GM19452 (cell line): ENCODE measurements around the gene SLU7.
A peak's percentile ranks its signal among the peaks of the same experiment; 100 is the strongest.

Experiments used
- ATAC-seq: cut with Tn5 transposase; IDR thresholded peaks from one replicate; pipeline ENCODE4 v1.9.1; 2021; ENCODE audit not compliant: unreplicated experiment

The SLU7 gene

DNA sequence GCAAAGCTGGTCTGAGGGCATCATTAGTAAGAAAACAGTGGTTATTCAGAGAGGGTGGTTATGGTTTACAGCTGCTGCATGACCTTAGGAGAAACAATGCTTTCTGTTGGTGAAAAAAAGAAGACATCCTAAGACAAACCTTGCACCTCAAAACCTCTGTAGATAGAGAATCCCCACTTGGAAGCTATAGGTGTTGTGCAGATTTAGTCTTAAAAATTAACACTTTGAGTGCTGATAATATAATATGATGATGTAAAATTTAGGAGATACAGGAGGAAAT, 1.4 kb upstream of the SLU7 start:
- no peak for ATAC-seq

GRCh38 chr5:160419458-160420330, 813 bp upstream of the SLU7 start:
- ATAC-seq = no peak

GRCh38 chr5:160399402-160400353, 19.2 kb downstream of the SLU7 start, which contains the start of gene FAM200C:
Gene FAM200C (minus strand): TSS chr5:160400054. CDS start chr5:160395490, 4,564 bp downstream.
- ATAC-seq = peak; percentile 85

GRCh38 chr5:160398806-160399205, 20.1 kb downstream of the SLU7 start:
- no peak for ATAC-seq

DNA sequence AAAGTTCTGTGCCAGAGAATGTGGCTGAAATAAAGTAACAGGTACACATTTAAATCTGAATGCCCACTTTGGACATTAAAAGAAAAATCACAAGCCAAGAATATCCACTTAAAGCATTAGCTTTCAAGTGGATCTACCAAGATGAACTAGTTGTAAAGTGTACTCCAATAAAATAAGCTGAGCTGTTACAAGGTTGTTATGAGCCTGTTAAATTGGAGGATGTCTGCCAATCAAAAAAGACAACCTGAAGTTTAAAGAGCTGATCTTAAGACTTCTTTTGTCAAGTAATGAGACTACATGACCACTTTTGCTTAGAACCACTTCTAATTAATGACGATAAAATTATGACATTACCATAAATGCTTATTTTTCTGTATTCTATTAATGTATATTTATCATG, 21.4 kb downstream of the SLU7 start:
- no peak for ATAC-seq

- ATAC-seq = no peak
These were observed 23.8 kb downstream of the SLU7 start for GRCh38 chr5:160395111-160395510.

DNA sequence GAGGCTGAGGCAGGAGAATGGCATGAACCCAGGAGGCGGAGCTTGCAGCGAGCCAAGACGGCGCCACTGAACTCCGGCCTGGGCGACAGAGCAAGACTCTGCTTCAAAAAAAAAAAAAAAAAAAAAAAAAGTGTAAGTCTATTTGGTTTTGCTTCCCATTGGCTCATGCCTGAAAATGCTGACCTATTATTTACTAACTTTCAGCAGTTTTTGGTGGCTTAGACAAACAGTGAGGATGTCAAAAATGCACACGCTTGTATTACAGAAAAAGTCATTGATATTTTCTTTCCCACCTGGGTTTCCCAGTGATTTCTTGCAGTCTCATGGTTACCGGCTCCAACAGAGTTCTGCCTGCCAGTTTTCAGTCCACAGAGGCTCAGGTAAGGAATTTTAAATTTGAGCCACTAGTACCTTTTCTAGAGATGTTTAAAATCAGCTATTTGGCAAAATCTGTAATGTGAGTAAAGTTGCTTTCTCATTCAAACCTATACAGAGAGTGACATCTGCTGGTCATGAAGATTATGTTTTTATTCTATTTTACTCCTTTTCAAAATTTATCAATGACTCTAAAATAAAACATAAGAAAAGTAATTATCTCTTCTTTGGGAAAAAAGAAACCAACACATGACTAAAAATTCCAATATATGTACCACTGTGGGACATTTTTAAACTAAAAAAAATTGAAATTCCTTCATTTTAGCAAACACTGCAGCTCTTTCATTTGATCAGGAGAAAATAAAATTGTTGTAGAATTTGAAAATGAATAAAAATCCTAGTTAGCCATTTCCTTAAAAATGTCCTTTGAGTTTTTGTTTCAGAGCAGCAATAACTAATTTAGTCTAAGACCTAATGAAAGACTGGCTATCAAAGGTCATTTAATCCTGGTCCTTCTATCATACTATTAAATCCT, 27.8 kb downstream of the SLU7 start:
- ATAC-seq = no peak

- no peak for ATAC-seq
These were observed 31.4 kb downstream of the SLU7 start for GRCh38 chr5:160387445-160387844.

GRCh38 chr5:160385496-160385895, 33.4 kb downstream of the SLU7 start:
- no peak for ATAC-seq

GRCh38 chr5:160384681-160385080, 34.2 kb downstream of the SLU7 start:
- no peak for ATAC-seq

DNA sequence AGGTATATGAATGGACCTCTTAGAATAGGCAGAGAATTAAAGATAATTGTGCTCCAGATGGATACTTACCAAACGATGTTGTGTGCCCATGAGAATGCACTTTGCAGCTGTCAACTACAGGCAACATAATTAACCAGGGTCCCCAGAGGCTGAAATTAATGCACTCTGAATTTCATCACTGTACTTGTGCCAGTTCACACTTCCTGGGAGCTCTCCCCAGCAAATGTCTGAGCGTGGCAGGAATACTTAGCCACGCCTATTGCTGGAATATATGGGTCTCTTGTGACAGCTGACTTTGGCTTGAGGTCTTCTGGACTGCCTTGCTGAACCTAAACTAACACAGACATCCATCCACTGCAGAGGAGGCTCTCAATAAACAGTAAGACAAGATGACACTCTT, 36.5 kb downstream of the SLU7 start:
- no peak for ATAC-seq

DNA sequence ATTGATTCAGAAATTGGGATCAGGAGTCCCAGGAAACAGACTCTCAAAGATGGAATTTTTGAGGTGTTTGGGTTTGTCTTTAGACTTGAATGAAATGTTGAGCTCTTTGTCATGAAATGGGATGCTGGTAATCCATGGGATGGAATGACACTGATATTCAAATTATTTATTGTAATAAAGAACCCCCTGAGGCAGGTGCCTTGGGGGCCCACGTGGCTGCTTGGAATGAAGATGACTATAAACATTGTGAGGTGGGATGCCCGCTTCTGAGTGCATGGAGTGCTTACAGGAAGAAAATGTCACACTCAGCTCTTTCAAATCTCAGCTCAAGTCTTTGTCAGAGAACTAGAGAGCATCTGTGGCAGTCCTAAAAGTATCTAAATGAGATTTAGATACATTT, 38.8 kb downstream of the SLU7 start:
- no peak for ATAC-seq

DNA sequence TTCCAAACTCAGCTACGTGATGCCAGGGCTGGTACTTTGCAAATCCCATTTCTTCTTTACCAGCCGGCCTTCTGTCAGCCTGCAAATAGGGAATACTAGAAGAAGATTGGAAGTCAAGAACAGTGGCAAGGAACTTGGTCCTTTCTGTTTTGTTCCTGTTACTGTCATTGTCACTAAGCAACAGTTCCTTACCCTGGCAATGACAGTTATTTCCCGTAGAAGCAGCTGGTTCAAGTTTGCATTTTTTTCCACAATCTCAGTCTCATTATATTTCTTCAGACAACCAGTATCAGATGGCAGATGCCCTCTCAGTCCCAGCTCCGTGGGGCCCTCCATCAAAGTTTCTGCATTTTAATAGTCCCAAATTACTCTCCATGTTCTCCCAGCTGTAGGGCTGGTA, 39.4 kb downstream of the SLU7 start:
- no peak for ATAC-seq

DNA sequence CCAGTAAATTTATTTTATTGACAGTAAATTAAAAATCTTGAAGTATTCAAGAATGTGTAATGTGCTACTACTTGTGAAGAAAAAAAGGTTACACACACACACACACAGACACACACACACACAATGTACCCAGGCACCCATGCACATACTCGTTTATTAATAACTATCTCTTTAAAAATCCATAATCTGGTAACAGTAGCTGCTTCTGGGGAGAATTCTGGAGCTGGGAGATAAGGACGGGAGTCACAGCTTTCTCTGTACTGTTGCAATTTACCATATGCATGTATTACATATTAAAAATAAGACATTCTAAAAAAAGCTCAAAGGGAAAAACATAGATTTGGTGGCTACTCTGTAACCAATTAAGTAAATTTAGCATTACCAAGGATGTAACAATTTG, 40.6 kb downstream of the SLU7 start:
- ATAC-seq = no peak

DNA sequence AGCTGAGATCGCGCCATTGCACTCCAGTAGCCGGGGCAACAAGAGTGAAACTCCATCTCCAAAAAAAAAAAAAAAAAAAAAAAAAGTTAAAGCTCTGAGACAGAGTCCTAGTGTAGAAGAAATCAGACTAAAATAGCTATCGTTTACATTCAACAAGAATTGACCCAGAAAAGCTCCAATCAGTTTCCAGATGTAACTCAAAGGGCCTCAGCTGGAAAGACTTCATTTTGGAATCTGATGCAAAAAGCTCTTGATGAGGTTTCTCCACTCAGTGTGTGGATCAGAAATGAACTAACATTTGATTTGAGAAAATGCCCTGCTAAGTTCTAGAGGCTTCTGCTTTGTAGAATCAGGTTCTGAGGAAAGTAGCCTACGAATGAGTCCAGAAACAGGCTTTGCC, 41.2 kb downstream of the SLU7 start:
- ATAC-seq = no peak

DNA sequence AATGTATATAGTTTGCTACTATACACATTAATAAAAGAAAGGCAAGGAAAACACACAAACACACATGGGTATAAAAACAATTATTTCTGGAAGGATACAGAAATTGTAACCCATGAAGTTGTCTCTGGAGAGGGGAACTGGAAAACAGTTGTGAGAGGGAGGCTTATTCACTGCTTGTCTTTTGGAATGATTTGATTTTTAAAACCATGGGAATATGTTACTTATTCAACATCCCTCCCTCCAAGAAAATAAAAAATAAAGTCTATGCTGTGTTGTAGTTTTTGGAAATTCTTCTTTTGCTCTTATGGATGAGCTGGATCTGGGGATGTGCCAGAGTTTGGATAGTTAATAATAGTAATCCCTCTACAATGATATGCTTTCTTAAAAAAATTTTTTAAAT, 42.5 kb downstream of the SLU7 start:
- no peak for ATAC-seq

- ATAC-seq = no peak
These were observed 43.2 kb downstream of the SLU7 start for GRCh38 chr5:160375701-160376100.

DNA sequence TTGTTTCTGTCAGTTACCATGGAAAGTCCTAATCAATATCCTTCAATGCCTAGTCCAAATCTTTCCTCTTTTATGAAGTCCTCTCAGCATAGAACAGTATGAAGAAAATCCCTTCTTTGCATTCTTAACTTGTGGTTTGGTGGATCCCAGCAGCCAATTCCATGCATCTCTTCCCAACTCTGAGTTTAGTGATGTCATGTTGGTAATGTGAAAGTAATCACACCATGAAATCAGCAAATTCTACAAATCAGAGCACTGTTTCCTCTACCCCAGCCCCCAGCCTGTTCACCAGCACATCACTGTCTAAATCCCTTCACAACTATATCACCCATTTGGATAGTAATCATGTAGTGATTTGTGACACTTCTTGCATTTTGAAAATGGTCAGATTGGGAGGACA, 43.7 kb downstream of the SLU7 start:
- no peak for ATAC-seq

DNA sequence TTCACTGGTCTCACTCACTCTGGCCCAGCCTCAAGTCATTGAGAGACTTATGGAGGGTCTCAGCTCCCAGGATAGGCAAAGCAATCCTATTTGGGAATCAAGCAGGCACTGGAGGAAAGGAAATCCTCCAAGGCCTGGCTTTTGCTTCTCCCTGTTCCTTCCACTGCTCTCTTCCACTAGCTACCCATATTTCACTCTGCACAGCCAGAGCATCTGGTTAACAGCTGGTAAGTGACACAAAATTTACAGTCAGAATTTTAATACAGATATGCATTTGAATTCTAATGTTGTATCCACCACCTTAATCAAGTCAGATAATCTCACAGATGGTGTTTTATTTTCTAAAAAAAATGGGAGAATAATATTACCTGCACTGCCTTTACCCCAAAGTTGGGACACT, 47.6 kb downstream of the SLU7 start:
- ATAC-seq = no peak

DNA sequence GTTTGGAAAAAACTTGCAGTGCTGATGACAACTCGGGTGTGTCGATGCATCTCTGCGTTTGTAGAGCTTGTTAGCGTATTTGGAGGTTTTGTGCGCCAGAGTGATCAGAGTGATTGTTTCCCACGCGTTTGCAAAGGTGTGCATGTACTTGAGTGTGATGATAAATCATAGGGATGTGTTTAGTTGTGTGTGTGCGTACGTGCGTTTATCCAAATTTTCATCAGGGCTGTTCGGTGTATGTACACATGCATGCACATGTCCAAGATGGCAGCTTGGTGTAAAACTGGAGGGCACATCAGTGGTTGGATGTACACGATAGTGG, 48.2 kb downstream of the SLU7 start:
- ATAC-seq = no peak

DNA sequence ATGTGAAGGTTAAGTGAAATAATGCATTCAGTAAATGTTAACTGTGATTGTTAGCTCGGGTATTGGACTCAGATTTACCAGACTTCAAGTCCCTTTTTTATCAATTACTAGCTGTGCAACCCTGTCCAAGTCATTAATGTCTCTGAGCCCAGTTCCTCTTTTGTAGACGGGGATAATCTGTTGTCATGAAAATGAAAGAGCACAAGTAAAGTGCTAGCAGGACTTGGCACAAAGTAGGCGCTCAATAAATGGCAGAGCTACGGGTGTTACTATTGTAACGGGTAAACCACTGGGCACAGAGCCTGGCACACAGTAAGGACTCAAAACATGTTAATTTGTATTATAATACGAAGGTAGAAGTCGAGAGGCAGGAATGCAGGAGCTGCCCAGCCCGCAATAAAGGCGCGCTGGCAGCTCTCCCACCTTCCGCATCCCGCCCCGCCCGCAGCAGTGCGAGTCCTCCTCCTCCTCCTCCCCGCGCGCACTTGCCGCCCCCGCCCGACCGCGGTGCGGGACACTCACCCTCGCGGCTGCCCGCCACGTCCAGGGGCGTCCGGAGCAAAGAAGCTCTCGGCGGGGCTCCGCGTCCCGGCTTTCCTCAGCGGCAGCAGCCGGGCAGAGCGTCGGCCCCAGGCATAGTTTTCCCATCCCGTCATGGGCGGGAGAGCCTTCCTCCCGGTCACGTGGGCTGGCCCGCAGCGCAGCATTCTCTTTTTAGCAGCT, 48.7 kb downstream of the SLU7 start, which contains the start of gene C1QTNF2:
Gene C1QTNF2 (minus strand): TSS at position 637 of the 723 bp plus-strand sequence. CDS start 15,615 bp downstream, outside the sequence.
- ATAC-seq = no peak
